C4-2B (cell line): ENCODE measurements around the gene HMGCR.

Experiments used
- CTCF ChIP-seq: fragments of 450-650 bp; conservative IDR thresholded peaks from 2 replicates; pipeline ENCODE4 v1.5.1; 2017; ENCODE audit warnings: mild to moderate bottlenecking
- ZFX ChIP-seq: fragments of 450-650 bp; IDR thresholded peaks from 2 replicates; pipeline ENCODE4 v1.6.1; 2017

- TF ChIP-seq CTCF (no peak), ZFX (no peak)
These were observed 11.2 kb downstream of the HMGCR start for GRCh38 chr5:75348241-75348640.
